GM23338 (cell line): ENCODE results near the gene REXO5. TPM values are rescaled to one million over a fixed set of nuclear protein-coding genes. Genes with fewer than 3 reads are reported as not detected.

ENCODE experiments used
- ATAC-seq: fragments of 200-7000 bp; cut with Tn5 transposase; 3 replicates; pipeline ENCODE4 v1.9.1; 2020
- DNase-seq: peaks from one replicate; pipeline ENCODE4 v3.0.0-alpha.2; 2015; ENCODE audit warnings: low spot score
- H2AFZ ChIP-seq: fragments of 200-600 bp; sonication (generic); 2 replicates; pipeline ENCODE4 v1.8.0; 2016; ENCODE audit warnings: antibody characterized with exemption, mild to moderate bottlenecking, moderate library complexity
- H3F3A ChIP-seq: fragments of 200-600 bp; sonication (generic); replicated peaks from 2 replicates; pipeline ENCODE4 v1.8.0; 2017; ENCODE audit warnings: antibody characterized with exemption, mixed run types, low read depth
- H3K27ac ChIP-seq: fragments of 200-600 bp; sonication (generic); 2 replicates; pipeline ENCODE4 v1.6.1; 2016; ENCODE audit warnings: low read depth
- H3K27me3 ChIP-seq: fragments of 200-600 bp; sonication (generic); 2 replicates; pipeline ENCODE4 v1.8.0; 2016; ENCODE audit warnings: mild to moderate bottlenecking, mixed run types, moderate library complexity; ENCODE audit not compliant: insufficient read depth
- H3K36me3 ChIP-seq: fragments of 200-600 bp; sonication (generic); 2 replicates; pipeline ENCODE4 v1.8.0; 2016; ENCODE audit warnings: mild to moderate bottlenecking; ENCODE audit not compliant: insufficient read depth
- H3K4me1 ChIP-seq: fragments of 200-600 bp; sonication (generic); 2 replicates; pipeline ENCODE4 v1.8.0; 2016; ENCODE audit warnings: mild to moderate bottlenecking, moderate library complexity; ENCODE audit not compliant: insufficient read depth
- H3K4me2 ChIP-seq: fragments of 200-600 bp; sonication (generic); 2 replicates; pipeline ENCODE4 v1.7.1; 2017; ENCODE audit warnings: mixed run types
- H3K4me3 ChIP-seq: fragments of 200-600 bp; sonication (generic); 2 replicates; pipeline ENCODE4 v1.6.1; 2016; ENCODE audit warnings: mixed run types
- H3K79me2 ChIP-seq: fragments of 200-600 bp; sonication (generic); replicated peaks from 2 replicates; pipeline ENCODE4 v1.8.0; 2017; ENCODE audit warnings: mild to moderate bottlenecking; ENCODE audit not compliant: insufficient read depth
- H3K9me2 ChIP-seq: fragments of 200-600 bp; sonication (generic); 2 replicates; pipeline ENCODE4 v1.8.0; 2017; ENCODE audit not compliant: insufficient read depth
- H4K20me1 ChIP-seq: fragments of 200-600 bp; sonication (generic); replicated peaks from 2 replicates; pipeline ENCODE4 v1.8.0; 2017; ENCODE audit warnings: mild to moderate bottlenecking; ENCODE audit not compliant: insufficient read depth
- H3K27ac Mint-ChIP-seq: 2 replicates; pipeline ENCODE4 v1.8.0; 2020; ENCODE audit warnings: inconsistent platforms, mild to moderate bottlenecking, moderate library complexity, mixed read lengths
- H3K27me3 Mint-ChIP-seq: 3 replicates; pipeline ENCODE4 v1.8.0; 2022; ENCODE audit warnings: low read depth, mild to moderate bottlenecking, moderate library complexity, mixed read lengths, inconsistent platforms; ENCODE audit not compliant: insufficient read depth, poor library complexity
- H3K36me3 Mint-ChIP-seq: 3 replicates; pipeline ENCODE4 v1.8.0; 2021; ENCODE audit warnings: low read depth, mild to moderate bottlenecking, inconsistent platforms, moderate library complexity, mixed read lengths
- H3K4me1 Mint-ChIP-seq: 3 replicates; pipeline ENCODE4 v1.8.0; 2020; ENCODE audit warnings: mild to moderate bottlenecking, inconsistent platforms, mixed read lengths
- H3K4me3 Mint-ChIP-seq: 3 replicates; pipeline ENCODE4 v1.8.0; 2021; ENCODE audit warnings: moderate library complexity, mild to moderate bottlenecking, inconsistent platforms, mixed read lengths
- H3K9me3 Mint-ChIP-seq: 3 replicates; pipeline ENCODE4 v1.8.0; 2020; ENCODE audit warnings: moderate library complexity, mild to moderate bottlenecking, inconsistent platforms, mixed read lengths
- CTCF ChIP-seq, 2 experiments: fragments of 200-600 bp in 1 of 2; sonication (generic) in 1 of 2; conservative IDR thresholded peaks; 2 replicates each; pipeline versions ENCODE4 v1.5.1 to v1.6.1; 2016 to 2017; ENCODE audit warnings: antibody characterized with exemption in 2 of 2, low read depth in 2 of 2, mild to moderate bottlenecking in 2 of 2, moderate library complexity in 1 of 2
- ETS1 ChIP-seq: IDR thresholded peaks from 2 replicates; pipeline ENCODE4 v1.6.1; 2016; ENCODE audit warnings: antibody characterized with exemption
- EZH2 ChIP-seq: fragments of 200-600 bp; sonication (generic); IDR thresholded peaks from one replicate; pipeline ENCODE4 v1.8.0; 2017; ENCODE audit warnings: antibody characterized with exemption, mild to moderate bottlenecking, low read depth; ENCODE audit not compliant: unreplicated experiment
- EZH2phosphoT487 ChIP-seq: fragments of 200-600 bp; sonication (generic); IDR thresholded peaks from one replicate; pipeline ENCODE4 v1.8.1; 2018; ENCODE audit warnings: antibody characterized with exemption; ENCODE audit not compliant: unreplicated experiment
- JUNB ChIP-seq: IDR thresholded peaks from one replicate; pipeline ENCODE4 v1.6.1; 2016; ENCODE audit warnings: antibody characterized with exemption; ENCODE audit not compliant: unreplicated experiment
- POLR2AphosphoS5 ChIP-seq: IDR thresholded peaks from 2 replicates; pipeline ENCODE4 v1.6.1; 2016; ENCODE audit warnings: antibody characterized with exemption, low read depth
- ZNF331 ChIP-seq: fragments of 250-450 bp; sonication (Bioruptor Pico); IDR thresholded peaks from 2 replicates; pipeline ENCODE4 v1.5.0; 2020; ENCODE audit warnings: low read depth, mild to moderate bottlenecking, moderate library complexity
- ZNF462 ChIP-seq: fragments of 250-450 bp; sonication (Bioruptor Pico); IDR thresholded peaks from 2 replicates; pipeline ENCODE4 v1.5.0; 2020; ENCODE audit warnings: mild to moderate bottlenecking, moderate library complexity
- polyA plus RNA-seq: library from polyadenylated mRNA; unstranded; fragments of >200 nt; fragmentation: Nextera tagmentation; extraction: Ambion mirVana; gene quantifications from 2 replicates; pipeline ENCODE4 v1.2.1, GENCODE V29; 2016
- total RNA-seq: library from RNA; depleted of rRNA; stranded (reverse); fragments of >200 nt; shearing (Covaris generic); gene quantifications from 2 replicates; pipeline ENCODE4 v1.2.3, GENCODE V29; 2014

The REXO5 gene
- total and polyA plus RNA-seq, 2 experiments from 2014 or later: 6.5 to 6.9 TPM

- TF ChIP-seq EZH2phosphoT487: no peak
- H3K4me2 ChIP-seq: no peak overlapping the region
- Mint-ChIP-seq H3K4me3 (no peak overlapping the region), H3K9me3 (no peaks in the 10 kb centered on the region; the same call in 1 of the 3 replicates), H3K36me3 (peaks cover 11% of the 10 kb centered on the region; the same call in 2 of the 3 replicates), H3K4me1 (no peaks in the 10 kb centered on the region), H3K27me3 (peaks cover 2% of the 10 kb centered on the region), H3K27ac (no peak overlapping the region)
- 0 out of 2 replicates have a peak, but pooled peaks cover 1% of the 10 kb centered on the region for H3K36me3 ChIP-seq
- H3F3A ChIP-seq: no peaks in the 10 kb centered on the region
- H3K79me2 ChIP-seq: no peaks in the 10 kb centered on the region
- H3K27ac ChIP-seq: no peak overlapping the region
- ATAC-seq: no peak
- peaks cover 4% of the 10 kb centered on the region; the same call in 1 of the 2 replicates for H4K20me1 ChIP-seq
- no peaks in the 10 kb centered on the region for H3K27me3 ChIP-seq
- no peak for DNase-seq
- H2AFZ ChIP-seq: no peak overlapping the region
- no peak overlapping the region for H3K4me3 ChIP-seq
- no peaks in the 10 kb centered on the region for H3K4me1 ChIP-seq
- no peaks in the 10 kb centered on the region for H3K9me2 ChIP-seq
Observed at GRCh38 chr16:20814784-20815183, 8.5 kb downstream of the REXO5 start.

- no peaks in the 10 kb centered on the region for H4K20me1 ChIP-seq
- H3K27ac ChIP-seq: no peak overlapping the region
- H3K4me3 Mint-ChIP-seq: no peak overlapping the region
- no peaks in the 10 kb centered on the region for H3K9me2 ChIP-seq
- H3K79me2 ChIP-seq: no peaks in the 10 kb centered on the region
- TF ChIP-seq CTCF (conservative IDR thresholded peaks at IDR 0.05; ENCODE audit: low read depth in 2 of 2) (no peak), ETS1 (no peak), EZH2 (no peak), ZNF331 (CRISPR knock-in tag) (no peak), ZNF462 (CRISPR knock-in tag) (no peak), JUNB (no peak), POLR2AphosphoS5 (no peak)
- no peaks in the 10 kb centered on the region for H3K4me1 ChIP-seq
- no peaks in the 10 kb centered on the region for H3K27me3 ChIP-seq
- H3K4me1 Mint-ChIP-seq: no peaks in the 10 kb centered on the region
- no peaks in the 10 kb centered on the region for H3F3A ChIP-seq
- no peak overlapping the region for H3K4me3 ChIP-seq
- no peak overlapping the region for H2AFZ ChIP-seq
- no peaks in the 10 kb centered on the region; the same call in 1 of the 3 replicates for H3K9me3 Mint-ChIP-seq
- no peak overlapping the region for H3K27ac Mint-ChIP-seq
- H3K27me3 Mint-ChIP-seq: peaks cover 2% of the 10 kb centered on the region
- ATAC-seq: no peak
- H3K36me3 ChIP-seq: peaks cover 10% of the 10 kb centered on the region
- DNase-seq: no peak
- peaks cover 19% of the 10 kb centered on the region; the same call in 2 of the 3 replicates for H3K36me3 Mint-ChIP-seq
- H3K4me2 ChIP-seq: no peak overlapping the region
Observed at GRCh38 chr16:20818929-20819585, 12.7 kb downstream of the REXO5 start.
